ENCODE results near the gene DCBLD1. TPM values are rescaled to one million over a fixed set of nuclear protein-coding genes. Genes with fewer than 3 reads are reported as not detected.
"Not testable (repeated sequence)": the region's sequence is repeated elsewhere in the genome, so short reads cannot be mapped to it uniquely, and the experiment has no call there.

The DCBLD1 gene
- total RNA-seq (2014; rRNA removed) = 38.6 and 39.3 TPM in 2 replicates
- polyA plus RNA-seq (2012) = 27.3 TPM

- peak; percentile 80 for DNase-seq (ENCODE audit: low read depth)
Measured at GRCh38 chr6:117482240-117483003, at the start of gene DCBLD1. TSS of gene DCBLD1 (plus strand) at chr6:117482674. CDS start at chr6:117482782, 108 bp downstream.

- DNase-seq (ENCODE audit: low read depth) = peak; percentile 93
Measured at GRCh38 chr6:117440706-117441525, 41.6 kb upstream of the DCBLD1 start.

GRCh38 chr6:117441824-117442264 lies 40.6 kb upstream of the DCBLD1 start:
- DNase-seq (ENCODE audit: low read depth) = peak; percentile 60

- not testable (repeated sequence) for DNase-seq (ENCODE audit: low read depth)
Measured at GRCh38 chr6:117442313-117442712, 40.2 kb upstream of the DCBLD1 start.

GRCh38 chr6:117444600-117444999 lies 37.9 kb upstream of the DCBLD1 start:
- peak; percentile 57 for DNase-seq (ENCODE audit: low read depth)

GRCh38 chr6:117446861-117447260 lies 35.6 kb upstream of the DCBLD1 start:
- DNase-seq (ENCODE audit: low read depth) = peak; percentile 25

GRCh38 chr6:117448011-117448410 lies 34.5 kb upstream of the DCBLD1 start:
- DNase-seq (ENCODE audit: low read depth) = peak; percentile 29

GRCh38 chr6:117448732-117449485 lies 33.6 kb upstream of the DCBLD1 start:
- peak; percentile 97 for DNase-seq (ENCODE audit: low read depth)

- peak; percentile 80 for DNase-seq (ENCODE audit: low read depth)
Measured at GRCh38 chr6:117449549-117450439, 32.7 kb upstream of the DCBLD1 start.

- DNase-seq (ENCODE audit: low read depth) = no peak
Measured at GRCh38 chr6:117451671-117452070, 30.8 kb upstream of the DCBLD1 start.

GRCh38 chr6:117456250-117456649 lies 26.2 kb upstream of the DCBLD1 start:
- no peak for DNase-seq (ENCODE audit: low read depth)

GRCh38 chr6:117456998-117457397 lies 25.5 kb upstream of the DCBLD1 start:
- no peak for DNase-seq (ENCODE audit: low read depth)

- DNase-seq (ENCODE audit: low read depth) = no peak
Measured at GRCh38 chr6:117459204-117459944, 23.1 kb upstream of the DCBLD1 start.

- peak; percentile 82 for DNase-seq (ENCODE audit: low read depth)
Measured at GRCh38 chr6:117463762-117464665, 18.5 kb upstream of the DCBLD1 start.

- no peak for DNase-seq (ENCODE audit: low read depth)
Measured at GRCh38 chr6:117464700-117465099, 17.8 kb upstream of the DCBLD1 start.

GRCh38 chr6:117465691-117466090 lies 16.8 kb upstream of the DCBLD1 start:
- no peak for DNase-seq (ENCODE audit: low read depth)

GRCh38 chr6:117467876-117468275 lies 14.6 kb upstream of the DCBLD1 start:
- DNase-seq (ENCODE audit: low read depth) = no peak

- not testable (repeated sequence) for DNase-seq (ENCODE audit: low read depth)
Measured at GRCh38 chr6:117468527-117468926, 13.9 kb upstream of the DCBLD1 start.

GRCh38 chr6:117469356-117469755 lies 13.1 kb upstream of the DCBLD1 start:
- DNase-seq (ENCODE audit: low read depth) = no peak
